Mesothelial cell of epicardium (in vitro differentiated cells): ENCODE results near the gene KANSL1L. TPM values are rescaled to one million over a fixed set of nuclear protein-coding genes. Genes with fewer than 3 reads are reported as not detected.

Source experiments
- DNase-seq, 2 experiments: peaks; one replicate each; pipeline ENCODE4 v3.0.0; 2021; ENCODE audit warnings: low spot score in 2 of 2; ENCODE audit not compliant: unreplicated experiment in 2 of 2
- H3K27ac Mint-ChIP-seq: 2 replicates; pipeline ENCODE4 v1.8.0; 2021; ENCODE audit warnings: mixed read lengths
- H3K27me3 Mint-ChIP-seq: 2 replicates; pipeline ENCODE4 v1.8.0; 2021; ENCODE audit warnings: low read depth, mixed read lengths
- H3K36me3 Mint-ChIP-seq: 2 replicates; pipeline ENCODE4 v1.8.0; 2021; ENCODE audit warnings: mixed read lengths
- H3K4me1 Mint-ChIP-seq: 2 replicates; pipeline ENCODE4 v1.8.0; 2021; ENCODE audit warnings: mixed read lengths
- H3K4me3 Mint-ChIP-seq: 2 replicates; pipeline ENCODE4 v1.8.0; 2021; ENCODE audit warnings: mild to moderate bottlenecking, moderate library complexity, mixed read lengths
- H3K9me3 Mint-ChIP-seq: 2 replicates; pipeline ENCODE4 v1.8.0; 2021; ENCODE audit warnings: mixed read lengths
- total RNA-seq: library from RNA; stranded (reverse); gene quantifications from 3 replicates; pipeline ENCODE4 v1.2.1, GENCODE V29; 2021
- TF ChIP-seq, protein P1 (sequence below): fragments of 200-600 bp; sonication (generic); IDR thresholded peaks from one replicate; pipeline ENCODE4 v1.5.0; 2021; ENCODE audit warnings: antibody characterized with exemption; ENCODE audit not compliant: unreplicated experiment

Gene KANSL1L
- total RNA-seq, 1 donor from 2014 or later = 25.9 TPM

DNA sequence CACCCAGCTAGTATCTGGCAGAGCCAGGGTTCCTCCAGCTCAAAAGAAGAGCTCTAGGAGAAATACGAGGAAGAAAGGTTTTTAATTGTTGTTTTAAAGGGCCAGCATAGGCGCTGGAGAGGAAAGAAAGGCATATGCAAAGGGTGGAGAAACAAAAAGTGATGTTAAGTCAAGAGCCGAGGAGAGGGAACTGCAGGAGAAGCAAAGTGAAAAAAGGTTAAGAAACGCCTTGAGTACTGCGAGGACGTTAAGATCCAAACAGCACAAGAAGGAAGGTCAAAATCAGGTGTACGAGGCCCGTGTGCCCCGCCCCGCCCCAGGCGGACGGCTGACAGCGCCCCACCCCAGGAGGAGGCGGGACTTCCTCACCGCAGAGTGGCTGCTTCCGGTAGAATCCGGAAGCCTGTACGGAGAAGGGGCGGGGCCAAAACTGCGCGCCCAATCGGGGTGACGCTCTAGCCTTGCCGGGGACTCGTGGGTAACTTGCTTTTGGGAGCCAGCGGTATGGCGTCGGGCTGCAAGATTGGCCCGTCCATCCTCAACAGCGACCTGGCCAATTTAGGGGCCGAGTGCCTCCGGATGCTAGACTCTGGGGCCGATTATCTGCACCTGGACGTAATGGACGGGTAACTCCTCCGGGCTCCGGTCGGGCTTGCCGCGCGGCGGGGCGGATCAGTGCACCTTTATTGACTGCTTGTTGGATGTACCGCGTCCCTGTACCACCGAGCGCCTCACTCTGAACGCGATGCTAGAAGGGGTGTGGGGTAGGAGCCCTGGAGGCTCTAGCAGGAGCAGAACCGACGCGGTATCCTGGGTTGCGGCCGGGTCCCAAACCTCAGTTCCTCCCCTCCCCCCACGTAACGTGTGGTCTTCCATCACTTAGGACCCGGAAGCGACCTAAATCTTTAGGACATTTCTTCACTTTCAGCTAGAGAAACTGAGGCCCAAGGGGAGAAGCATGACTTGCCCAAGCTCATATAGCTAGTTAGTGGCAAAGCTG lies 168.8 kb downstream of the KANSL1L start, which contains the start of gene RPE:
Gene RPE, plus strand, starts transcription at position 481 of the 1,000 bp plus-strand sequence. Its CDS starts 24 bp downstream, at position 505.
- H3K27me3 Mint-ChIP-seq = peaks cover 2% of the 10 kb centered on the region
- H3K36me3 Mint-ChIP-seq = no peaks in the 10 kb centered on the region
- no peaks in the 10 kb centered on the region for H3K9me3 Mint-ChIP-seq
- peak within 1 kb of the TSS; percentile 91 for H3K27ac Mint-ChIP-seq
- peak within 1 kb of the TSS; percentile 85 for H3K4me3 Mint-ChIP-seq
- peaks cover 28% of the 10 kb centered on the region for H3K4me1 Mint-ChIP-seq
- TF ChIP-seq, protein P1, sequence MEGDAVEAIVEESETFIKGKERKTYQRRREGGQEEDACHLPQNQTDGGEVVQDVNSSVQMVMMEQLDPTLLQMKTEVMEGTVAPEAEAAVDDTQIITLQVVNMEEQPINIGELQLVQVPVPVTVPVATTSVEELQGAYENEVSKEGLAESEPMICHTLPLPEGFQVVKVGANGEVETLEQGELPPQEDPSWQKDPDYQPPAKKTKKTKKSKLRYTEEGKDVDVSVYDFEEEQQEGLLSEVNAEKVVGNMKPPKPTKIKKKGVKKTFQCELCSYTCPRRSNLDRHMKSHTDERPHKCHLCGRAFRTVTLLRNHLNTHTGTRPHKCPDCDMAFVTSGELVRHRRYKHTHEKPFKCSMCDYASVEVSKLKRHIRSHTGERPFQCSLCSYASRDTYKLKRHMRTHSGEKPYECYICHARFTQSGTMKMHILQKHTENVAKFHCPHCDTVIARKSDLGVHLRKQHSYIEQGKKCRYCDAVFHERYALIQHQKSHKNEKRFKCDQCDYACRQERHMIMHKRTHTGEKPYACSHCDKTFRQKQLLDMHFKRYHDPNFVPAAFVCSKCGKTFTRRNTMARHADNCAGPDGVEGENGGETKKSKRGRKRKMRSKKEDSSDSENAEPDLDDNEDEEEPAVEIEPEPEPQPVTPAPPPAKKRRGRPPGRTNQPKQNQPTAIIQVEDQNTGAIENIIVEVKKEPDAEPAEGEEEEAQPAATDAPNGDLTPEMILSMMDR = no peak
- DNase-seq = peak; percentile 86 to 95

DNA sequence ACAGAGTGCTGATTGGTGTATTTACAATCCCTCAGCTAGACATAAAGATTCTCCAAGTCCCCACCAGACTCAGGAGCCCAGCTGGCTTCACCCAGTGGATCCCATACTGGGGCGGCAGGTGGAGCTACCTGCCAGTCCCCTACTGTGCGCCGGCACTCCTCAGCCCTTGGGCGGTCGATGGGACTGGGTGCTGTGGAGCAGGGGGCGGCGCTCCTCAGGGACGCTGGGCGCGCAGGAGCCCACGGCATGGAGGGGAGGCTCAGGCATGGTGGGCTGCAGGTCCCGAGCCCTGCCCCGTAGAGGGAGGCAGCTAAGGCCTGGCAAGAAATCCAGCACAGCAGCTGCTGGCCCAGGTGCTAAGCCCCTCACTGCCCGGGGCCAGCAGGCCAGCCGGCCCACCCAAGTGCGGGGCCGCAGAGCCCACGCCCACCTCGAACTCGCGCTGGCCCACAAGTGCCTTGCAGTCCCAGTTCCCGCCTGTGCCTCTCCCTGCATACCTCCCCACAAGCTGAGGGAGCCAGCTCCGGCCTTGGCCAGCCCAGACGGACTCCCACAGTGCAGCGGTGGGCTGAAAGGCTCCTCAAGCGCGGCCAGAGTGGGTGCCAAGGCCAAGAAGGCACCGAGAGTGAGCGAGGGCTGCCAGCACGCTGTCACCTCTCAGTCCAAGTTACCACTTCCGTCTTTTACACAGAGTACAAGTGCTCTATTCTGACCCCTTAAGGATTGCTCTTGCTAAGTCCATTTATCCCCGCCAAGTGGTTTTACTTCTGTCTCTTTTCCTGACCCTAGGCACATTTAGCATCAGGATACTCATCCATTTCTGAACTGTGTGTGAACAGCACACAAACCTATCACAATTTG lies 170.5 kb downstream of the KANSL1L start:
- TF ChIP-seq, protein P1 = no peak
- H3K27me3 Mint-ChIP-seq = peaks cover 2% of the 10 kb centered on the region
- no peaks in the 10 kb centered on the region for H3K9me3 Mint-ChIP-seq
- no peaks in the 10 kb centered on the region for H3K36me3 Mint-ChIP-seq
- H3K4me3 Mint-ChIP-seq = no peak overlapping the region
- peaks cover 26% of the 10 kb centered on the region for H3K4me1 Mint-ChIP-seq
- no peak for DNase-seq
- H3K27ac Mint-ChIP-seq = no peak overlapping the region

DNA sequence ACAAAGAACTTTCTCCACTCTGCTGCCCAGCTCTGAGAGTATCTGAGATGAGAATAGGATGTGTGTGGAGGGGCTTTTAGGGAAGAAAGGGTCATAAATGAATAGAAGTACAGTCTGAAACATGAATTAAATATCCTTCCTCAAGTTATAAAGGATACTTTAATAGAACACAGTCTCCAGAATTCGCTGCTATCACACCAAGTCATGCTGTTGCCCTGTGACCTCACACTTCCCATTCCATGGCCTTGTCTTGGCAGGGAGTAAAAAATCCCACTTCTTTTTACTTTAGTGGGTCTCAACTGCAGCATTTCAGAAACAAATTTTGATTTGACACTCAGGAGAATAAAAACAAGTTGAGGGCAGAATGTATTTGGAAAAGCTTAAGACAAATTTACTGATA lies 172.6 kb downstream of the KANSL1L start:
- H3K36me3 Mint-ChIP-seq = no peaks in the 10 kb centered on the region
- no peak overlapping the region for H3K27ac Mint-ChIP-seq
- peaks cover 8% of the 10 kb centered on the region for H3K27me3 Mint-ChIP-seq
- no peak for DNase-seq
- TF ChIP-seq, protein P1 = no peak
- peaks cover 13% of the 10 kb centered on the region for H3K4me1 Mint-ChIP-seq
- no peaks in the 10 kb centered on the region for H3K9me3 Mint-ChIP-seq
- no peak overlapping the region for H3K4me3 Mint-ChIP-seq

DNA sequence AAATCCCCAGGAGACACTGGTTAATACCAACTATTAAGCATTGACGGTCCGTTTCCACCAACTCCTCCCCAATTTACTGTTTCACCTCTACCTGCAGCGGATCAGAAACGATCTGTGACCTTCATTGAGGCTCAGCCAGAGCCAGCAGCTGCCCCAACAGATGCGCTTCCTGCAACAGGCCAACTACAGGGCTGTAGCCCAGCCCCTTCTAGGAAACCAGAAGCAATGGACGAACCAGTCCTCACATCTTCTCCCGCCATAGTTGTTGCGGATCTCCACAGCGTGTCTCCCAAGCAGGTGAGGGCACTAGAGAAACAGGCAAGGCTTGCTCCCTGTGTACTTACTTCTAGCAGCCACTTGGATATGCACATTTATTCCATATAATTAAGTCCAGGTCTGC lies 177.2 kb downstream of the KANSL1L start:
- Mint-ChIP-seq H3K4me3 (no peak overlapping the region), H3K36me3 (no peaks in the 10 kb centered on the region), H3K9me3 (no peaks in the 10 kb centered on the region), H3K27me3 (peaks cover 38% of the 10 kb centered on the region), H3K4me1 (no peaks in the 10 kb centered on the region), H3K27ac (no peak overlapping the region)
- TF ChIP-seq, protein P1 = no peak
- DNase-seq = no peak

DNA sequence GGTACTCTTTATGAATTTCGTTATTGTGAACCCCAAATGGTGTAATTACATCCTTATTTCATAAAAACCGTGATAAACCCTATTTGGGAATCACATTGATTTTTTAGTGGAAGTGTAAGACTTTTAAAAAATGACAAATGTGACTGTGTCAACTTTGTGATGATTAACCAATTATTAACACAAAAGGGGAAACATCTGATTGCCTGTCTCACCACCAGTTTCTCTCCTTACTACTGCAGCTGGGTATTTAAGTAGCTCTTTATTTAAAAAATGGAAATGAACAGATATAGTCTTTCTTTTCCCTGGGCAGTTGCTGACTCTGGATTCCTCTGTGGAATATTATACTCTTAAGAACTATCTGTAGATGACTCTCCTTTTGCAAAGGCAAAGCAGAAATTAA lies 180.4 kb downstream of the KANSL1L start:
- Mint-ChIP-seq H3K4me3 (no peak overlapping the region), H3K36me3 (no peaks in the 10 kb centered on the region), H3K27me3 (peaks cover 44% of the 10 kb centered on the region), H3K27ac (no peak overlapping the region), H3K4me1 (no peaks in the 10 kb centered on the region), H3K9me3 (no peaks in the 10 kb centered on the region)
- TF ChIP-seq, protein P1 = no peak
- no peak for DNase-seq
